Spleen (tissue), 7 donors: ENCODE results near the gene SCN11A.

ENCODE experiments used
- POLR2AphosphoS5 ChIP-seq, 3 donors: sonication (generic); formaldehyde crosslinking; IDR thresholded peaks; one replicate each; pipeline ENCODE4 v1.5.1; 2017; ENCODE audit warnings: antibody characterized with exemption in 3 of 3
- TF ChIP-seq, protein P1 (sequence below), 11 experiments: fragments of 200-600 bp in 7 of 11; fragments of 450-650 bp in 4 of 11; sonication (generic) in 4 of 11; IDR thresholded peaks in 8 of 11; conservative IDR thresholded peaks in 3 of 11; 1 replicate in 7 of 11; 2 replicates in 4 of 11; pipeline versions ENCODE4 v1.4.0 to v1.8.0; 2016 to 2021; ENCODE audit warnings: antibody characterized with exemption in 11 of 11, inconsistent platforms in 4 of 11, mild to moderate bottlenecking in 1 of 11
- donor health status: DM: no; HTN: no; CAD: no; lungs with moderate emphysema.
- donor health status: DM: no; HTN: no; CAD: no.
- donor health status: DM: no; HTN: no; CAD: no.

DNA sequence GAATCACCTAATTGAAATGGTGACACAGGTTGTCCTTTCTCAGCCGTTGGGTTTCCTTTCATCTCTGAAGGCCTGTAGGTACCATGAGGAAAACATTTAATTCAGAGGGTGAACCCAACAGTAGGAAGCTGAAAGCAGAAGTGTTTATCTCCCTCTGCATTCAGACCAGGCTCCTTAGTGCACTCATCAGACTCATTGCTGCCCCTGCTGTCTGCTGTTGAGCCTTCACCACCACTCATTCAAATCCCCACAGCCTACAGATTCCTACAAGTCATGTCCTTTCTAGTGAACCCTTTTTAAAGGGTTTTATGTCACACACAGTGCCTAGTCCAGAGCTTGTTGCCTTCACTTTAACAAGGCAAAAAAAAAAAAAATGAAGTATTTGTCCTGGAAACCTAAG lies 13.5 kb upstream of the SCN11A start:
- TF ChIP-seq, protein P1, sequence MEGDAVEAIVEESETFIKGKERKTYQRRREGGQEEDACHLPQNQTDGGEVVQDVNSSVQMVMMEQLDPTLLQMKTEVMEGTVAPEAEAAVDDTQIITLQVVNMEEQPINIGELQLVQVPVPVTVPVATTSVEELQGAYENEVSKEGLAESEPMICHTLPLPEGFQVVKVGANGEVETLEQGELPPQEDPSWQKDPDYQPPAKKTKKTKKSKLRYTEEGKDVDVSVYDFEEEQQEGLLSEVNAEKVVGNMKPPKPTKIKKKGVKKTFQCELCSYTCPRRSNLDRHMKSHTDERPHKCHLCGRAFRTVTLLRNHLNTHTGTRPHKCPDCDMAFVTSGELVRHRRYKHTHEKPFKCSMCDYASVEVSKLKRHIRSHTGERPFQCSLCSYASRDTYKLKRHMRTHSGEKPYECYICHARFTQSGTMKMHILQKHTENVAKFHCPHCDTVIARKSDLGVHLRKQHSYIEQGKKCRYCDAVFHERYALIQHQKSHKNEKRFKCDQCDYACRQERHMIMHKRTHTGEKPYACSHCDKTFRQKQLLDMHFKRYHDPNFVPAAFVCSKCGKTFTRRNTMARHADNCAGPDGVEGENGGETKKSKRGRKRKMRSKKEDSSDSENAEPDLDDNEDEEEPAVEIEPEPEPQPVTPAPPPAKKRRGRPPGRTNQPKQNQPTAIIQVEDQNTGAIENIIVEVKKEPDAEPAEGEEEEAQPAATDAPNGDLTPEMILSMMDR (IDR thresholded peaks at IDR 0.05 in 8 of 11, conservative IDR thresholded peaks at IDR 0.05 in 3 of 11), result peak in 5 of 11 experiments; percentile 10 to 47 (median 26)
- no peak for TF ChIP-seq POLR2AphosphoS5 (IDR thresholded peaks at IDR 0.05)
